DND-41 (cell line): ENCODE results near the gene FAM168B.

ENCODE experiments used
- EZH2 ChIP-seq: IDR thresholded peaks from 3 replicates; pipeline ENCODE4 v1.6.1; 2012; ENCODE audit warnings: borderline replicate concordance, low read depth, mild to moderate bottlenecking, moderate library complexity, low read length, inconsistent platforms; ENCODE audit not compliant: severe bottlenecking
- TF ChIP-seq, protein P1 (sequence below): IDR thresholded peaks from 2 replicates; pipeline ENCODE4 v1.5.1; 2012; ENCODE audit warnings: borderline replicate concordance, low read length, moderate library complexity, mild to moderate bottlenecking; ENCODE audit not compliant: poor library complexity, severe bottlenecking; ENCODE audit errors: extremely low read depth

DNA sequence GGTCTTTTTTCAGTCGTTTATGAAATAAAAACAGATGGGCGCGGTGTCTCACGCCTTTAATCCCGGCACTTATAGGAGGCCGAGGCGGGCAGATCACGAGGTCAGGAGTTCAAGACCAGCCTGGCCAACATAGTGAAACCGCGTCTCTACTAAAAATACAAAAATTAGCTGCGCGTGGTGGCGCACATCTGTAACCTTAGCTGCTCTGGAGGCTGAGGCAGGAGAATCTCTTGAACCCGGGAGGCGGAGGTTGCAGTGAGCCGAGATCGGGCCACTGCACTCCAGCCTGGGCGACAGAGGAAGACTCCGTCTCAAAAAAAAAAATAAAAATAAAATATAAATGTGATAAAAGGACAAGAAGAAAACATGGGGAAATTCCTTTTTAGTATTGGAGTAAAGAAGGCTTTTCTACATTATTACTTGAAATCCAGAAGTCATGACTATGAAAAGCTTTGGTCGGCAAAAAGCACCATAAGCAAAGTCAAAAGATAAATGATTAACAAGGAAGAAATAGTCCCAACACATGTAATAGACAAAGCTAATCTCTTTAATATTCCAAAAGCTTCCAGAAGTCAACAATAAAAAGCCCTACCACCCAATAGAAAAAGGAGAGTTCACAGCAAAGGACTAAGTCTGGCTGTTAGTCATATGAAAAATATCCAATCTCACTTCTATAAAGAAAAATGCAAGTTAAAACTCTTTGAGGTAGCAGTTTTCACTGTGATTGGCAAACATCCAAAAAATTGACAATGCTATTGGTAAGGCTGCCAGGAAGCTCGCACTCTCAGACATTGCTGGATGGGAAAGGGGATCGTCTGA, 1.4 kb upstream of the FAM168B start:
- no peak for TF ChIP-seq EZH2
- TF ChIP-seq, protein P1, sequence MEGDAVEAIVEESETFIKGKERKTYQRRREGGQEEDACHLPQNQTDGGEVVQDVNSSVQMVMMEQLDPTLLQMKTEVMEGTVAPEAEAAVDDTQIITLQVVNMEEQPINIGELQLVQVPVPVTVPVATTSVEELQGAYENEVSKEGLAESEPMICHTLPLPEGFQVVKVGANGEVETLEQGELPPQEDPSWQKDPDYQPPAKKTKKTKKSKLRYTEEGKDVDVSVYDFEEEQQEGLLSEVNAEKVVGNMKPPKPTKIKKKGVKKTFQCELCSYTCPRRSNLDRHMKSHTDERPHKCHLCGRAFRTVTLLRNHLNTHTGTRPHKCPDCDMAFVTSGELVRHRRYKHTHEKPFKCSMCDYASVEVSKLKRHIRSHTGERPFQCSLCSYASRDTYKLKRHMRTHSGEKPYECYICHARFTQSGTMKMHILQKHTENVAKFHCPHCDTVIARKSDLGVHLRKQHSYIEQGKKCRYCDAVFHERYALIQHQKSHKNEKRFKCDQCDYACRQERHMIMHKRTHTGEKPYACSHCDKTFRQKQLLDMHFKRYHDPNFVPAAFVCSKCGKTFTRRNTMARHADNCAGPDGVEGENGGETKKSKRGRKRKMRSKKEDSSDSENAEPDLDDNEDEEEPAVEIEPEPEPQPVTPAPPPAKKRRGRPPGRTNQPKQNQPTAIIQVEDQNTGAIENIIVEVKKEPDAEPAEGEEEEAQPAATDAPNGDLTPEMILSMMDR, result no peak
